Measurements from ENCODE around the gene RNF215. TPM values are rescaled to one million over a fixed set of nuclear protein-coding genes. Genes with fewer than 3 reads are reported as not detected.

The RNF215 gene
- total and polyA plus RNA-seq, 2 of the 13 experiments (the other 11 are each of a cell fraction or from before 2014, with no cell fraction given): 5.3 to 6.1 TPM

DNA sequence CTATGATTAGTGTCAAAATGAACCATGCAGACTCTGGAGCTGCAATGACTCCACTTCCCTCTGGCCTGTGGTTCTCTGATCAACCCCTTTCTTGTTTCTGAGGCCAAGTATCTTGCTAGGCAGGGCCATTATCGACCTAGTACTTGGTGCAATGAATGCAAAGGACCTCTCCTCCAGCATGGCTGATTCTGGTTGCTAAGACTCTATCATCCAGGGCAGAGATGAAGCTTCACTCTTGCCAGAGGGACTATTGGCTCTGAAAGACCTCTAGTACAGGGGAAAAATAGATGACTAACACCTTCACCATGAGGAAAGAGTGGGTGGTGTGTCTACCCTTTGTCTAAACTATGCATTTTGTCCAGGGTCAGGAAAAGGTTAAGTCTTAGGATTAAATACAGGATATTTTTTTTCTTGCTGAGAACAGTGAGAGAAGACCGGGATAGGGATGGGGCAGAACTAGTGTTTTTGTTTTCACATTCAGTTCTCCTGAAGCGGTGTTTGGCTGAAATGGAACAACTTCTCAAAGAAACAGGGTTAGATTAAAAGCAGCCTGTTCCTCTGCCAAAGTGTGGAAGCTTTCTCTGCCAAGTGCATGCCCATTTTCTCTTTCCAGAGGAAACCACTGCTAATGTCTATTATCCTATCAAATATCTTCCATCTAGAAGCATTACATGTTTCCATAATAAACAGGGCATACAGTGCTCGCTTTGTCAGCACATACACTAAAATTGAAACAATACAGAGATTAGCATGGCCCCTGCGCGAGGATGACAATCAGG lies 33.3 kb upstream of the RNF215 start:
- FAIRE-seq (no peak), ATAC-seq (no peak), DNase-seq (ENCODE audit: low spot score) (no peak)
- intact Hi-C loops (cut with micrococcal nuclease; ENCODE audit: unreplicated experiment) (no loop called here), in situ Hi-C loops (cut with HindIII; ENCODE audit: extremely low pct_ligation_motif_present, low pct_unique_long_range_greater_than_20kb) (no loop called here)
- peak overlapping the region; percentile 96 for H3K27ac ChIP-seq (ENCODE audit: extremely low read length, insufficient read depth, low read length)
- 70% methylated on average over 6 of the region's 6 CpGs for WGBS (ENCODE audit: low lambda C conversion rate)
- no peak overlapping the region for H2AFZ ChIP-seq (ENCODE audit: low read length)
- peak overlapping the region in 2 of 3 experiments; percentile 24 to 89; a peak in 2 of 6 replicates for H3K4me3 ChIP-seq (replicated peaks in 1 of 3; ENCODE audit: insufficient read depth in 1 of 3, low read depth in 2 of 3, low read length in 3 of 3)
- H3K4me2 ChIP-seq (ENCODE audit: low read depth, low read length): peak overlapping the region; percentile 99
- TF ChIP-seq ZNF879 (CRISPR knock-in tag; IDR thresholded peaks at IDR 0.05) (no peak), ZNF772 (CRISPR knock-in tag; IDR thresholded peaks at IDR 0.05) (0 out of 2 replicates have a peak, but pooled peaks have one; percentile 8)
- H3K9ac ChIP-seq (ENCODE audit: insufficient read depth, low read depth, low read length): peak overlapping the region; percentile 6
- peaks cover 80% of the 10 kb centered on the region for H3K4me1 ChIP-seq (ENCODE audit: insufficient read depth, low read length)
- H3K79me2 ChIP-seq (ENCODE audit: insufficient read depth, low read length): peaks cover 16% of the 10 kb centered on the region
- peaks cover 5 to 15% of the 10 kb centered on the region in 2 experiments; a peak in 4 of 5 replicates for H3K36me3 ChIP-seq (replicated peaks in 1 of 2; ENCODE audit: control insufficient read depth in 1 of 2, insufficient read depth in 2 of 2, low read length in 2 of 2)
- H4K20me1 ChIP-seq (ENCODE audit: insufficient read depth, low read length): no peaks in the 10 kb centered on the region
- H3K9me3 ChIP-seq (ENCODE audit: low read length): no peaks in the 10 kb centered on the region
- no peaks in the 10 kb centered on the region for H3K27me3 ChIP-seq (ENCODE audit: control insufficient read depth in 1 of 2, insufficient read depth in 2 of 2, low read length in 2 of 2)
- no TSS peak for BruUV-seq (replicated peaks)
- ChIA-PET POLR2A (interaction anchor here (1.5 to 7.2 kb wide), 2 partner anchors 26 to 130 kb away, joined by 3 to 164 read pairs; partner anchors contain the start of gene SEC14L2), CTCF (ENCODE audit: low intra/inter-chr PET ratio, low total read pairs) (no interaction called here)

DNA sequence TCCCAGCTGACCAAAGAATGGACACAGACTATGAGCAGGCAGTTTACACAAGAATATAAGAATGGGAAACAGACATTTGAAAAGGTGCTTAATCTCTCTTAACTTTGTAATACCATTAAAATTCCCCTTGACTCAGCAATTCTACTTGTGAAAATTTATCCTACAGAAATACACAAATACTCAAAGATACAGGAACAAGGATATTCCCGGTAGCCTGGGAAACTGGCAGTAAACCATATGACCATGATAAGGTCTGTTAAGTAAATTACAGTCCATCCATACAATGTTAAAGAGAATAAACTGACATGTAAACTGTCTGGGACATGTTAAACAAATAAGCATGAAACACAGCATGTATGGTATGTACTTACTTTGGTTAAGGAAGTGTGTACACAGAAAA lies 29.6 kb upstream of the RNF215 start:
- Histone ChIP-seq H3K9ac (ENCODE audit: insufficient read depth, low read depth, low read length) (no peak overlapping the region), H3K9me3 (ENCODE audit: low read length) (no peaks in the 10 kb centered on the region), H3K4me3 (replicated peaks in 1 of 3; ENCODE audit: insufficient read depth in 1 of 3, low read depth in 2 of 3, low read length in 3 of 3) (no peak overlapping the region), H3K36me3 (replicated peaks in 1 of 2; ENCODE audit: control insufficient read depth in 1 of 2, insufficient read depth in 2 of 2, low read length in 2 of 2) (peaks cover 8 to 33% of the 10 kb centered on the region in 2 experiments), H3K27me3 (ENCODE audit: control insufficient read depth in 1 of 2, insufficient read depth in 2 of 2, low read length in 2 of 2) (no peaks in the 10 kb centered on the region), H3K4me2 (ENCODE audit: low read depth, low read length) (no peak overlapping the region), H3K79me2 (ENCODE audit: insufficient read depth, low read length) (peaks cover 7% of the 10 kb centered on the region), H2AFZ (ENCODE audit: low read length) (no peak overlapping the region), H3K27ac (ENCODE audit: extremely low read length, insufficient read depth, low read length) (no peak overlapping the region), H3K4me1 (ENCODE audit: insufficient read depth, low read length) (peaks cover 65% of the 10 kb centered on the region), H4K20me1 (ENCODE audit: insufficient read depth, low read length) (no peaks in the 10 kb centered on the region)
- FAIRE-seq: no peak
- POLR2A ChIA-PET: no interaction called here
- intact Hi-C loops (cut with micrococcal nuclease; ENCODE audit: unreplicated experiment): no loop called here
- no TSS peak for BruUV-seq (replicated peaks)
- ATAC-seq: no peak
- in situ Hi-C loops (cut with HindIII; ENCODE audit: extremely low pct_ligation_motif_present, low pct_unique_long_range_greater_than_20kb): no loop called here
- CTCF ChIA-PET (ENCODE audit: low intra/inter-chr PET ratio, low total read pairs): no interaction called here
- TF ChIP-seq GABPA (IDR thresholded peaks at IDR 0.05; ENCODE audit: low read depth, low read length) (no peak), GABPA (CRISPR knock-in tag; IDR thresholded peaks at IDR 0.05; ENCODE audit: low read depth) (no peak), MAFF (IDR thresholded peaks at IDR 0.05; ENCODE audit: low read depth, low read length) (peak; percentile 83), MAFK (conservative IDR thresholded peaks at IDR 0.05 in 1 of 2, IDR thresholded peaks at IDR 0.05 in 1 of 2; ENCODE audit: low read length in 2 of 2) (peak; percentile 79 to 94)
- no peak for DNase-seq (ENCODE audit: low spot score)
- 96% methylated on average over 1 of the region's 1 CpG for WGBS (ENCODE audit: low lambda C conversion rate)
